WI38 (cell line): ENCODE results near the gene MSANTD1.

Experiments used
- H3K4me3 ChIP-seq: 2 replicates; pipeline ENCODE4 v1.5.1; 2011; ENCODE audit warnings: low read depth, mild to moderate bottlenecking, control low read depth, low read length
- CTCF ChIP-seq: IDR thresholded peaks from 2 replicates; pipeline ENCODE4 v1.5.1; 2012; ENCODE audit warnings: low read depth, mild to moderate bottlenecking, control low read depth, low read length

The MSANTD1 gene

GRCh38 chr4:3304831-3305609, 56.1 kb downstream of the MSANTD1 start:
- H3K4me3 ChIP-seq = no peak overlapping the region
- TF ChIP-seq CTCF = no peak

- H3K4me3 ChIP-seq = no peak overlapping the region
- TF ChIP-seq CTCF = no peak
Observed at GRCh38 chr4:3305610-3306371, 56.8 kb downstream of the MSANTD1 start.
